NCI-H1436 (cell line): ENCODE results near the gene RNF151.

Experiments
- DNase-seq: peaks from one replicate; lab custom pipeline; 2025; lab: John Stamatoyannopoulos, UW

The RNF151 gene

GRCh38 chr16:1978476-1979120, 11.9 kb downstream of the RNF151 start:
- DNase-seq = no peak

DNA sequence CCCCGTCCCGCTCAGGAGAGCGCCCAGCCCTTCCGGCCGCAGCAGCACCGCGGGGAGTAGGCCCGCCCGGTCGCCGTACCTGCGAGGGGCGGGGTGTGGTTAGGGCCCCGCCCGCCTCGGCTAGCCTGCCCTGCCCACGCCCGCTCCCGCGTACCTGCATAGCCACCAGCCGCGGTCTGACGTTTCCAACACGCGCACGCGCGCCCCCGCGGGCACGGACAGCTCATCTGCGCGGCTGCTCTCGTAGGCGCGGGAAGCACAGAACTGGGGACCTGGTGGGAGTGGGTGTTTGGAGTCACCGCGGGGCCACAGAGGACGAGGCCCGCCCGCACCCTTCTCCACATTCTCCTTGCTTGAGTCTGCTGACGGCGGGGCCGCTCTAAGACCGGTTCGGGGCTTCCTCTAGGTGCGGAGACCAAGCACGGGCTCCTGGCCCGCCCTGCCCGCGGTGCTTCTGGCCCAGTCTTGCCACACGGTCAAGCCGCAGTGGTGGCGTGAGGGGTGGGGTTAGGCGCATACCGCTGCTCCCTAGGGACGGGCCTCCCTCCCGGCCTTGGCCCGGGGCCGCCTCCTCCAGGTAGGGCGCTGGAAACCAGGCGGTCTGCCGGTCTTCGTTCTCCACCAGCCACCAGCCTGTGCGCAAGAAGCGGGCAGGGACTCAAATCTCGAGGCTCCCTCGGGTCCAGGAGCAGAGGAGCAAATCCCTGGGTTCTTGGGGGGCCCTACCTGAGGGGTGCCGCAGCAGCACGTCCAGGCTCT, 12.8 kb downstream of the RNF151 start:
- DNase-seq = peak; percentile 25

DNA sequence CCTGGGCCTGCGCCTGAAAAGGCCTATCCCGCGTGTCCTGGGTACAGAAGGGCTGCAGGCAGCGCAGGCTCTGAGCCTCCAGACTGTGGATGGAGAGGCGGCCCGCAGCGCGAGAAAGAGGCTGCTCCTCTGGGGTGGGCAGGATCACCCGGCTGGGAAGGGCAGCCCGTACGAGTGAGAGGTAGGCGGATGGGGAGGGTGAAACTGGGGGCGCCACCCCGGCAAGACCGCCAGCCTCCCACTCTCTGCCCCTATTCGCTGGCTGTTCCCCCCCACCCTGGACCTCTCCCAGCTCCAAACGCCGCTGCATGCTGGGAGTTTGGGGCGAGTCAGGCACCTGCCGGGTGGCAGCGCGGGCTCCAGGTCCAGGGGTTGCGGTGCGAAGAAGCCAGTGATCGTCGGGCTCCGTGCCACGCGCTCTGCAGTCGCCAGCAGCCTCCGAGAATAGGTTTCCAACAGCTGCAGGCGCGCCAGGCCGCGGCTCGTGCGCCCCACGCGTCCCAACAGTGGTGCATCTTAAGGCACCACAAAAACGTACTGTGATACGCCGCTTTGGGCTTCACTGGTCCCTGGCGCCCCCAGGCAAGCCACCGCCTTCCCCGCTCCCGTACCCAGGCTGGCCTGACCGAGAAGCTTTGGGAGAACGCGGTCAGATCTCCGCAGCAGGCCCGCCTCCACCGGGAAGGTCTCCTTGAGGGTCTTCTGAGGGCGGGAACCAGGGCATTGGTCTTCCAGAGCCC, 13.5 kb downstream of the RNF151 start:
- DNase-seq = no peak

DNA sequence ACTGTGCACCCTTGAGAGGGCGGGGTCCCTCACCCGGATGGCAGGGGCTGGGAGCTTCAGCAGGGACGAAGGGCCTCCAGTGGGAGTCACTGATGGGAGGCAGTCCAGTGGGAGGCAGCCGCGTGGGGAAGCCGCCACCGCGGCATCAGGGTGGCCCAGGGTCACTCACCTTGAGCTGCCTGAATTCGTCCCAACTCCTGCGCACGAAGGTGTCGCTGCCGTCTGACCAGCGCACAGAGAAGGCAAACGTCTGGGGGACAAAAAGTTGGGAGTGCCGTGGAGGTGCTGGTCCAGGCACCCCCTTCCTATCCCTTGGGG, 14.1 kb downstream of the RNF151 start:
- no peak for DNase-seq

GRCh38 chr16:1981398-1981836, 14.8 kb downstream of the RNF151 start, which contains the start of gene NOXO1:
Gene NOXO1 (minus strand): TSS chr16:1981469. CDS start chr16:1981179, 290 bp downstream.
- no peak for DNase-seq

DNA sequence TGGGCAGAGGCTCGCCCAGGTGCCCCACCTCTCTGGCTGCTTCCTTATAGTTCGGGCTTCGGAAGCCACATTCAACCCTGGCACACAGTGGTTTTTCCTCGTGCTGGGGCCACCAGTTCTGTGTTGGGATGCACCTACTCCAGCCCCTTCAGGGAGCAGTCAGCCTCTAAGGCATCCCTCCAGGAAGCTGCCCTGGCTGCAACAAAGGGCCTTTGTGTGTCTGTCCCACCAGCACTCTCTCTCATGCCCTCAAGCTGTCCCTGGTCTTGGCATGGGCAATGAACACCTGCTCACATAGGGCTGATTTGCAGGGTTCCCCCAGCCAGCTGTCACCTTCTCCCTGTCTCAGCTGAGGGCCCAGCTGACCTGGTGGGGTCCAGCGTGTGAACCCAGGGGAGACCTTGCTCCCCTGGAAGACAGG, 15.4 kb downstream of the RNF151 start:
- DNase-seq = no peak

GRCh38 chr16:1982991-1983543, 16.4 kb downstream of the RNF151 start:
- no peak for DNase-seq

GRCh38 chr16:1983544-1984346, 17.1 kb downstream of the RNF151 start, which contains the start of gene GFER:
Gene GFER (plus strand): TSS chr16:1984193. CDS start chr16:1984219, 26 bp downstream.
- peak; percentile 73 for DNase-seq

GRCh38 chr16:1984347-1985225, 17.9 kb downstream of the RNF151 start:
- DNase-seq = no peak

- DNase-seq = no peak
Measured at GRCh38 chr16:1985466-1986150, 19.0 kb downstream of the RNF151 start.

- no peak for DNase-seq
Measured at GRCh38 chr16:1987198-1987597, 20.5 kb downstream of the RNF151 start.

DNA sequence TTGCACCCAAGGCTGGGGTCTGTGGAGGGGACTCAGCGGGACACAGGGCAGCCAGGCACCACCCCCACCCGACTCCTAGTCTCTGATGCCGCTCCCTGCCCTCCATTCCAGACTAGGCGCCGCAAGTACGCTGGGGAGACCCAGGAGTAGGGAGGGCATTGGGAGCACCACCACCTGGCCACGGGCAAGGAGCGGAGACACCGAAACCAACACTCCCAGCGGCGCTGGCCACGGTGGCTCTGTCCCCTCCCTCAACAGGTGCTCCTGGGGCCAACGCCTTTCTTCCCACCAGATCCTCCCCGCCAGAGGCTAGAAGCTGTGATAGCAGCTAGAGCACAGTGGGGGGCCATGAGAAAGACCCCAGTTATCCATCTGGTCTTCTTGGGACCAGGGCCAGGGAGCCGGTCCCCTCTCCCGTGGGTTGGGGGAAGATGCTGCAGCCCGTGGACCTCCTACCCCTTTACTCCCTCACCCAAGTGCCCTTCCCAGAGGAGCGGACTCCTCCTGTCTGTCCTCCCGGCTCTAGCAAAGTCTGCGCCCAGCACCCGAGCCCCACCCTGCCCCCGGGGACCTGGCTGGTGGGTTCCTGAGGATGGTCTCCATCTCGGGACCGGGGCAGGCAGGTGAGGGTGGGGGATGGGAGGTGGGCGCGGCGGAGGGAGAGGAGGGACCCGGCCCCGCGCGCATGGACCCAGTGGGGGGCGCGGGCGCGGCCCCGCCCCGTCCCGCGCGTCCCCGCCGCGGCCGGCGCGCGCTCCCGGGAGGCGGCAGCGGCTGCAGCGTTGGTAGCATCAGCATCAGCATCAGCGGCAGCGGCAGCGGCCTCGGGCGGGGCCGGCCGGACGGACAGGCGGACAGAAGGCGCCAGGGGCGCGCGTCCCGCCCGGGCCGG, 22.8 kb downstream of the RNF151 start, which contains the start of gene SYNGR3:
Gene SYNGR3, plus strand, starts transcription at position 762 of the 892 bp plus-strand sequence. CDS start 133 bp downstream, outside the sequence.
- no peak for DNase-seq

GRCh38 chr16:1990101-1990350, 23.4 kb downstream of the RNF151 start:
- no peak for DNase-seq

DNA sequence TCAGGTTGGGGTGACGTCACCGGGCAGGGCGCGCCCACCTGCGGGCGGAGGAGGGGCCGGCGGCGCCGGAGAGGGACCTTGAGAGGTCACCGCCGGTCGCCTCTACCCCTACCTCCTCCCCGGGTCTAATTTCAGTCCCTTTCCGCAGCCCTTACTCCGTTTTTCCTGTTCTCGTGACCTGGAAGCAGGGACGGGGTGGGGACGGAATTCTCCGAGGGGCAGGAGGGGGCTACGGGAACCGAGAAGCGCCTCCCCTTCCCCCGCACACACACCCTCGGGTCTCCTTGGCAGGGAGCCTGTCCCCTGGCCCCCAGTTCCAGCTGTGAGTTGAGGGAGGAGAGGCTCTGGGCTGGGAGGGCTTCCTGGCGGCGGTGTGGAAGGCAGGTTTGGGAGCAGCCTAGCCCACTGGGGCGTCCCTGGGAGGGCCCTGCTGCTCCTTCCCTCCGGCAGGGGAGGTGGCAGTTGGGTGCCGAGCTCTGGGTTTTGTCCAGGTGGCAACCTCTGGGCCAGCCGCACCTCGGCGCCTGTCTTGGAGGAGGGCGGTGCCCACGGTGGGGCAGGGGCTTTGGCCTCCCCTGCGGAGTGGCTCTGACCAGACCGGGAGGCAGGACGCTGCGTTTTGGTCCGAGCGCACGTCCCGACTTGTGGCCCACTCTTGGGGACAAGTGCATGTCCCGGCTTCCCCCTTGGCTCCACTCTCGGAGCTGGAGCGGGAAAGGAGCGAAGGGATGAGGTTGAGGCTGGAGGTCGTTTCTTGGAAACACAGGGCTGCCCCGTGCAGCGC, 23.9 kb downstream of the RNF151 start:
- DNase-seq = peak; percentile 47

DNA sequence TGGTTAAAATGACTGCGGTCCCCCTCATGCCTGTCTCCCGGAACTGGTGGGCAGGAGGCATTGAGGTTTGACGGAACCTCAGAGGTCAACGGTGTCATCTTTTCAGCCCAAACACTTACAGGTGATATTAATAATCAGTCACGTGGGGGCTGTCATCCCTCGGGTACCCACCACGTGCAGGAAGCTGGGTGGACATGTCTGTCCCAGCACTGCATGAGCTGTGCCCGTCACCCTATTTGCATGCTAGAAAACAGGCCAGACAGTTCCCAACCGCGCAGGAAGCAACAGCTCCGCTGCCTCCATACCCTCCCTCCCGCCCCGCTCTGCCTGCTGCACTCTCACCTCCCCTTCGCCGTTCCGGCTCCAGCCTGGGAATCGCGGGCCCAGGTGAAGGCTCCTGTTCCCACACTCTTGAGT, 24.5 kb downstream of the RNF151 start:
- DNase-seq = no peak

GRCh38 chr16:1991588-1991947, 24.9 kb downstream of the RNF151 start:
- DNase-seq = no peak

DNA sequence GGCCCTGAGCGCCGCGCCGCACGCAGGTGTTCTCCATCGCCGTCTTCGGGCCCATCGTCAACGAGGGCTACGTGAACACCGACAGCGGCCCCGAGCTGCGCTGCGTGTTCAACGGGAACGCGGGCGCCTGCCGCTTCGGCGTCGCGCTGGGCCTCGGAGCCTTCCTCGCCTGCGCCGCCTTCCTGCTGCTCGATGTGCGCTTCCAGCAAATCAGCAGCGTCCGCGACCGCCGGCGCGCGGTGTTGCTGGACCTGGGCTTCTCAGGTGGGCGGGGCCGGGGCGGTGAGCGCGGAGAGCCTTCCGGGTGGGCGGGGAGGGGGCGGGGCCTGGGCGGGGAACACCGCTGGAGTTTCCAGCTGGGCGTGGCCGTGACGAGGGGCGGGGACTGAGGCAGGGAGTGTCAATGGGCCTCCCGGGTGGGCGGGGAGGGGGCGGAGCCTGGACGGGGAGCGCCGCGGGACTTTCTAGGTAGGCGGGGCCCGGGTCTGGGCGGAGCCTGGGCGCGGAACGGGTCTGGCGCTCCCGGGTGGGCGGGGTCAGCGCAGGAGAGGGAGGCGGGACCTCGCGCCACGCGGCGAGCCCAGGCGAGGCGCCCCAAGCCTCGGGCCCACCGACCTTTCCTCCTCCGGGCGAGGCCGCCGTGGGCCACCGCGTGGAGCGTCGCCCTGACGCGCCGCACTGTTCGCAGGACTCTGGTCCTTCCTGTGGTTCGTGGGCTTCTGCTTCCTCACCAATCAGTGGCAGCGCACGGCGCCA, 25.5 kb downstream of the RNF151 start:
- no peak for DNase-seq
